ENCODE results near the gene MEGF11.

MEGF11 gene

GRCh38 chr15:66084704-66085103 lies 168.8 kb downstream of the MEGF11 start:
- no peak for DNase-seq

- DNase-seq, result no peak
These were observed 172.7 kb downstream of the MEGF11 start for GRCh38 chr15:66080717-66081398.

GRCh38 chr15:66078929-66079275 lies 174.6 kb downstream of the MEGF11 start:
- DNase-seq, result no peak

DNA sequence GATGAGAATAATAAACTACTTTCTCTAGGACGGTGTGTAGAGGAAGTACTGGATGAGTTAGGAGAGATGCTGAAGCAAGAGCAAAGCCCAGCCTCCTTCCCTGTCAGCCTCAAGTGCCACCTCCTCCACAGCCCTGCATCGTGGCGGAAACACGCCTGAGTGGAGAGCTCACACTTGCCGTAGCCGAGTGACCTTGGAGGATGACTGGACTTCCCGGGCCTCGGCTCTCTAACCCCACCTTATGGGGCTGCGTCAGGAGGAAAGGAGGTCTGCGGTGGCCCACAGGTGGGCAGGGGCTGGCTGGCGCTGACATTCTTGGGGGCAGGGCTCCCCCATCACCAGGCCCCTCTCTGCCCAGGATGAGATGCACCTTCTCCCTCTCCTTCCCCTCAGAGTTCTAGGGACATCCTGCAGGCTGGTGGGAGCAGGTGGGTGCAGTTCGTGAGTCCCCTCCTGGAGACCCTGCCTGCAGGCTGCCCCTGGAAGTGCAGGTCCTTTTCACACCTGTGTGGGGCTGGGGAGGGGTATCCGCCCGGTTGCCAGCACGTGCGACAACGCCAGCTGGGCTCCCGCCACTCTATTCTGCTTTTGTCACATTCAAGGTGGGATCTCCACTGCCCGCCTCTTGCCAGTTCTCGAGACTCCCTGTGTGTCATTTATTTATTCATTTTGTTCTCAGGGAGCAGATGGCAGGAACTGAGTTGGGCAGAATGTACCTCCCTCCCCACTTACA lies 175.2 kb downstream of the MEGF11 start:
- no peak for DNase-seq

- no peak for DNase-seq
These were observed 176.3 kb downstream of the MEGF11 start for GRCh38 chr15:66077320-66077663.

DNA sequence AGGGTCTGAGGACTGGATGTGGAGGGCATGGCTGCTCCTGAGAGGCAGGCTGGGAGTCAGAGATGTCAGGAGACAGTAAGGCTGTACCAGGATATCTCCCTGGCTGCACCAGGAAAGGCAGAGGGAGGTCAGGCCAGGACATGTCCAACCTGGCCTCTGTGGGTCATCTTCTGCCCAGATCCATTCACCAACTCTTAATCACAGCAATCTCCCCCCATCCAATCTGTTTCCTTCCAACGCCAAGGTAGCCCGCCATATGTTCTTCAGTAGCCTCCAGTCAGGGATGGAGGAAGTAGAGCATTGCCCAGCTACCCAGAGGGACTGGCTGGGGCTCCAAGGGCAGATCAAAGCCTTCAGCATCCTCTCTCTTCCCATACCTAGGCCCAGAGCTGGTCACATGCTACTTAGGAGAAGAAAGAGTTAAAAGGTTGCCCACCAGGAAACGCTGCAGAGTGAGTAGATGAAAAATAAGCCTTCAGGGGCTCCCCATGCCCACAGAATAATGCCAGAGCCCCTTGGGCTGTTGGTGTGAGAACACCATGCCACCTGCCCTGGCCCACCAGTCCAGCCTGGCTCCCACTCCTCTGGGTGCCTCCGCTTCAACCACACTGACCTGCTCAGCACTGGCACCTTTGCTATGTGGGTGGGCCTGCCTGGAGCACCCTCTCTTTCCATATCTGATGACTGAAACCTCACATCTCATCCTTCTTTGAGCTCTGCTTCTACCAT lies 176.8 kb downstream of the MEGF11 start:
- no peak for DNase-seq

DNA sequence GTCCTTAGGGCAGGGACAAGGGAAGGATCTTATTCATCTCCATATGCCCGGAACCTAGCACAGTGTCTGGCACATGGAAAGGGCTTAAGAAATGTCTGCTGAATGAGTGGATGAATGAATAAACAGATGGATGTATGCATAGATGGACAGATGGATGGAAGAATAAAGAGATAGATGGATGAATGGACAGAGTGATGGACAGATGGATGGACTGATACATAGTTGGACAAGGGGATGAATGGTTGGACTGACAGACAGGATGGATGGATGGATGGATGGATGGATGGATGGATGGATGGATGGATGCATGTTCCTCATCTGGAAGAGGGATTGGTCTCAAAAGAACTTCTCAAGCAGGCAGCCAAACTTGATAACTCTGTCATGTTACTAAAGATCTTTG lies 177.6 kb downstream of the MEGF11 start:
- no peak for DNase-seq

DNA sequence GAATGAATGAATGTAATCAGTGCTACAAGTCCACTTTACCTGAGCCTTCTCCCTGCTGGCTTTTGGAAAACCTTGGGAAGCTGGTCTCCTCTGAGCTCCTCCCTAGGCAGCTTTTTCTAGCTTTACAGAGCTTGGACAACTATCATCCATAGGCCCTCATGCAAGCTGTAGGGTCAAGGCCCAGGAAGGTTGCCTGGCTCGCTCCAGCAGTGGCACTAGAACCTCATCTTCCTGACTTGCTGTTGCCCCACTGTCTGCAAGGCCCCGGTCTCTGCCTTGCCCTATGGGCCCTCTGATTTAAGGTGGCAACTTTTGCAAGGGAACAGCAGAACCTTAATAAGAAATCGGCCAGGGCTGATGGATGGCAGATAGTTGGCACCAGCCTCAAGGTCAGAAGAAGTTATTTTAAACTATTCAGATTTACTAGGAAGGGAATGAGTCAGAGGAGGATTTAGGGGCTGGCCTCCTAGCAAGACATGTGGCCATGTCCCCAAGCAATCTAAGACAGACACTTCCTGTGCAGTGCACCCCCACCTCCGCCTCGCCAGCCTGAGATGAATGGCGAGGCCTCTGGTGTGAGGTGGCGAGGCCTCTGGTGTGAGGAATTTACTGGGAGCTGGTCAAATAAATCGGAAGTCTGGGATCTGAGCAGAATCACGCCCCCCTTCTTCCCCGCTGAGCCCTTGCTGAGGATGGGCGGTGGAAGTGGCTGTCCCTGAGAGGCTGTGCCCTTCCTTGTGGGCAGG lies 180.8 kb downstream of the MEGF11 start:
- no peak for DNase-seq

DNA sequence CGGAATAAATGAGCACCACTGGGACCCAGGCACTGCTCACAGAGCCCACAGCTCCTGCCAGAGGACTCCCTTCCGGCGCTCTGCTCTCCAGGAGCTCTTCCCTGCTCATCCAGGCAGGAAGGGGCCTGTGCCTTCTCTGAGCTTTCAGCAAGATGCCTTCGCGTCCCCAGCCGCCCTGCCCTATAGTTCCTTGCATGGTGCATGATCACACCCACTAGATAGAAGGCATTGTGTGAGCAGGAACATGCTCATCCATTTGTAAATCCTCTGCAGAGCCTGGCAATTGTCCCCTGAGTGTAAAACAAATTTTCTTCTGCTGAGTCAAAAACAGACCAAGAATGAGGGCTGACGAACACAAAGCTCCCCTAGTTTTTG lies 181.6 kb downstream of the MEGF11 start:
- DNase-seq, result no peak

- DNase-seq, result no peak
These were observed 182.2 kb downstream of the MEGF11 start for GRCh38 chr15:66071160-66071920.

DNA sequence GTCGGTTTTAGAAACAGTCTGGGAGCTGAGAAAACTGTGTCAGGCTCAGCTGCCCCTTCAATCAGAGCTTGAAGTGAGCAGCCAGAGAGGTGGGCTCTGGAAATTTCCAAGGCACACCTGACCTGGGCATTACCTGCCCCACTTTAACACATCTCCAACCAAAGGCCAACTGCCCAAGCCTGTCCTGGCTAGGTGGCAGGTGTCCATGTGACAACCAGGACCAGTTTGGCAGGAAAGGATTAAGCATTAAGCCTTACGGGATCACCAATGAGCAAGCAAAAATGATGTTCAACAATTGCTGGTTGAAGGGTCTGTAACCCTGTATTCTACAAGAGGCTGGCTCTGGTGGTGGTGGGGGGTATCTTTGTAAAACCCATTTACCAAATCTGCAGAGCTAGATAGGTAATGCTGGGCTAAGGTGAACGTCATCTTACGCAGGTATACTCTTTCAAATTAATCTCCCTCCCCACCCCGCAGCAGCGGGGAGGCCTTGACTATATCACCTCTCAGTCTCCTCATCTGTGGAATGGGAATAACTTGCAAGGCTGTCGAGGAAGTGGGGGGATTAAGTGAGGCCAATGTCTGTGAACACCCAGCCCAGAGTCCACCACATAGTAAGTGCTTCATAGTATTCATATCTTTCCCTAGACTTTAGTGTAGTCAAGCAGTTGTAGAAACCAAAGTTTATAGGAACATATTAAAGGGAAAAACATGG lies 183.2 kb downstream of the MEGF11 start:
- DNase-seq, result no peak

GRCh38 chr15:66069751-66070150 lies 183.8 kb downstream of the MEGF11 start:
- DNase-seq, result no peak

GRCh38 chr15:66068801-66069200 lies 184.7 kb downstream of the MEGF11 start:
- no peak for DNase-seq

DNA sequence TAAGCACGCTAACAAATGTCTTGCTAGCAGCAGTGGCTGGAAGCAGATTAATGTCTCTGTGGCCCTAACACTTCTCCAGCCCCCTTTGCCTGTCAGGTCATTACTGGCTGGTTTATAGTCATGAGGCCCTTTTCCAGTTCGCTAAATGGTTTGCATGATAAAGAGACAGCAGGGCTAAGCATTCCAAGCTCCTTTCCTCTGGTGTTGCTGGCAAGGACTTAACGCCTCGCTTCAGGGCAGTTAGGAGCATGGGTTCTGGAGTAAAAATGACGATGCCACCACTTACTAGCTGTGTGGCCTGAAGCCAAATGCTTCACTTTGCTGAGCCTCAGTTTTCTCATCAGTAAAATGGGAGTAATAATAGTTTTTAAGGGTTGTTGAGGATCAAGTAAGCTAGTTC lies 185.9 kb downstream of the MEGF11 start:
- no peak for DNase-seq

GRCh38 chr15:66066481-66066880 lies 187.1 kb downstream of the MEGF11 start:
- DNase-seq, result no peak

DNA sequence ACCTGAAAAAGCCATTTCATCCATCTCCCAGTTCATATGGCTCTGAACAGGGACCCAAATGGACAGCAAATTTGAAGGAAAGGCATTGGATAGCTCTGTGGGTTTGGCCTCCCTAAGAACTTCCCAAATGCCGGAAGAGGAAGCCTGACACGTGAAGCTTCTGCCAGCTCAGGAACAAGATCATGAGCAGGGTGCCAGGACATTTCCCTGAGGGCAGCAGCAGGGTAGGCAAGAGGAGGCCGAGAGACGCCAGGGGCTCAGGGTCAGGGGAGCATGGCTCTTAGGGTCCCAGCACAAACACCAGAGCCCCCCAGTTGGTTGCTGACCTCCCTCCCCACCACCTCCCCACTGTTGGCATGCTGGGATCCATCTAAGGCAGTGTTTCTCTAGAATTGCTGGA lies 187.5 kb downstream of the MEGF11 start:
- DNase-seq, result no peak

DNA sequence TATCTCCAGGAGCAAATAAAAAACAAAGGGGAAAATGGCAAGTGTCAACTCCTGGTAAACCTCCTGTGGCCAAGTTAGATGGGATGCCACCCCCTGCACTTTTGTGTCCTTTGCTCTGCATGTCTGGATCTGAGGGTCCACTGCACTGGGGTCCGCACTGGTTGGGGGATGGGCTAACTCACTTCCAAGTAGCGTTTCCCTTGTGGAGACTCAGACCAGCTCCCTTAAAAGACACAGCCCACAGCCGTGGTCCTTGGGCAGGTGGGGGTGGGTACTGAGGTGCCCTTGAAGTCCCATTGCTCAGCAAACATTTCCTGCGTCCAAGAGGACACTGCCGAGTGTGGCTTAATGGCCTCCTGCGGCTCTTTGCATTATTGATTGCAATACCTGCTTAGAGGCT lies 188.2 kb downstream of the MEGF11 start:
- DNase-seq, result no peak

DNA sequence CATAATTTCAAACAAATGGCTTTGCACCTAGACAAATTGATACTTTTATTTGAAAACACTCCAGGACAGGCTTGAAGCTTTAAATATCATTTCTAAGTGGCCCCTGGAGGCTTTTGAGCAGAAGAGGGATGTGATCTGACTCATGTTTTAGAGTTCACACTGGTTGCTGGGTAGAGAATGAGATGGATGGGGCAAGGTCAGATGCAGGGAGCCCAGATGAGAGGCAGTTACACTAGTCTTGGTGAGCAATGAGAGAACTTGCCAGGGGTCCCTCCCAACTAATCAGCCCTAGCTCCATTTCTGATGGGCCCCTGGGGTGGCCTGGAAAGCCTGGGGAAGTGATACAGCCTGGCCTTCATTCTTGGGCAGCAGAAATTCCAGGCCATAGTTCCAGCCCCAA lies 190.4 kb downstream of the MEGF11 start:
- DNase-seq, result no peak

- no peak for DNase-seq
These were observed 196.5 kb downstream of the MEGF11 start for GRCh38 chr15:66057089-66057488.

DNA sequence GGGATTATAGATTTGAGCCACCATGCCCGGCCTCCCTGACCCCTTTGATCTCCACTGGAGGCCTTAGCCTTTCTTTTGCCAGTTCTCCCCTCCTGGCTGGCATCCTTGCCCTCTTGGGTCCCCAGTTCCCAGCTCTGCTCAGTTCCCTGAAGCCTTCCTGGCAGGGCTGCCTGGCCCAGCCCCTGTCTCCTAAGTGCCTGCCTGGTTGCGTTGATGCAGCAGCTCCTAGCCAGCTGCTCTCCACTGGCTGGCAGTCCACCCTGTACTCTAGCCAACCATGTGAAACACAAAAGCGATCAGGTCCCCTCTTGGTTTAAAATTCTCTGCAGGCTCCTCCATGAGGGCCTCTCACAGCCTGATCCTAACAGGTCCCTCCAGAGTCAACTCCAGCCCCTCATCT lies 199.6 kb downstream of the MEGF11 start:
- no peak for DNase-seq

DNA sequence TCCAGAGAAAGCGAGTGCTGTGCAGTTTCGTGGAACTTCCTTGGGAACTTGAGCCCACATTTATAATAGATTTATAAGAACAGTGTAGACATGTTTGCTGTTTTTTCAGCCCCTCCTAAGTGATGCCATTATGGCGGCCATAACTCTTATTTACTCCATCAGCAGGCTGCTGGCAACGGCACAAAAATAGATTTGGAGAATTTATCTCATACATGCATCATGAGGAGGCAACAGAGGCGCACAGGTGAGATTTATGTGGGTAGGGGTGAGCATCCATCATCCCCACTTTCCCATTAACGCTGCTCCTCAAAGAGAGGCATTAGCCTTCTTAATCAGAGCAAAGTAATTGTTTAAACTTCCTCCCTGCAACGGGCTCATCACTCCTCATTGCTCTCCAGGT lies 201.7 kb downstream of the MEGF11 start:
- no peak for DNase-seq

GRCh38 chr15:66050264-66050663 lies 203.3 kb downstream of the MEGF11 start:
- no peak for DNase-seq

All from T-helper 2 cell (primary cell).